HPDE6-E6E7 (cell line): ENCODE results near the gene FEZF1.

Experiments used
- DNase-seq: peaks from one replicate; pipeline ENCODE4 v3.0.0; 2011; ENCODE audit warnings: missing footprints; ENCODE audit errors: extremely low spot score

FEZF1 gene

GRCh38 chr7:122268101-122268500 is 36.4 kb downstream of the FEZF1 start:
- no peak for DNase-seq

GRCh38 chr7:122262246-122262645 is 42.3 kb downstream of the FEZF1 start:
- no peak for DNase-seq

- DNase-seq, result no peak
Observed at GRCh38 chr7:122261442-122261841, 43.1 kb downstream of the FEZF1 start.

GRCh38 chr7:122261016-122261415 is 43.5 kb downstream of the FEZF1 start:
- no peak for DNase-seq

GRCh38 chr7:122260336-122260735 is 44.2 kb downstream of the FEZF1 start:
- no peak for DNase-seq

- no peak for DNase-seq
Observed at GRCh38 chr7:122258971-122259370, 45.6 kb downstream of the FEZF1 start.

- DNase-seq, result no peak
Observed at GRCh38 chr7:122257056-122257455, 47.5 kb downstream of the FEZF1 start.

- no peak for DNase-seq
Observed at GRCh38 chr7:122256046-122256445, 48.5 kb downstream of the FEZF1 start.

GRCh38 chr7:122255454-122255853 is 49.1 kb downstream of the FEZF1 start:
- no peak for DNase-seq
